ENCODE measurements around the gene KCNK7.

DNA sequence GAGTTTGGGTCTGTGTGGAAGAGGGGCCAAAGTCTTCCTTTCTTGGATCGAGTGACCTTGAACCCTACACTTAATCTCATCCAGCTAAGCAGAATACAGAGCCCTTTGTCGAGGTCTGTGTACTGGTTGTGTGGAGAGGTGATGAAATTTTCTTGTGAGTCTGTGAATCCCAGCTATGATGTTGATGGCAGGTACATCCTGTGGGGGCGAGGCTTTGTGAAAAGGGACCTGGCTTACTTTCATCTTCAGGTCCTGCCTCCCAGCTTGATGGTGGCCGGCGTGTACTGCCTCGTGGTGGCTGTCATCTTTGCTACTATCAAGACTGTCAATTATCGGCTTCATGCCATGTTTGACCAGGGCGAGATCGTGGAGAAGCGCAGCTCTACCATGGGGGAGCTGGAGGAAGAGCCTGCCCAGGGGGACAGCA lies 21.0 kb upstream of the KCNK7 start:
- TF ChIP-seq, protein P1, sequence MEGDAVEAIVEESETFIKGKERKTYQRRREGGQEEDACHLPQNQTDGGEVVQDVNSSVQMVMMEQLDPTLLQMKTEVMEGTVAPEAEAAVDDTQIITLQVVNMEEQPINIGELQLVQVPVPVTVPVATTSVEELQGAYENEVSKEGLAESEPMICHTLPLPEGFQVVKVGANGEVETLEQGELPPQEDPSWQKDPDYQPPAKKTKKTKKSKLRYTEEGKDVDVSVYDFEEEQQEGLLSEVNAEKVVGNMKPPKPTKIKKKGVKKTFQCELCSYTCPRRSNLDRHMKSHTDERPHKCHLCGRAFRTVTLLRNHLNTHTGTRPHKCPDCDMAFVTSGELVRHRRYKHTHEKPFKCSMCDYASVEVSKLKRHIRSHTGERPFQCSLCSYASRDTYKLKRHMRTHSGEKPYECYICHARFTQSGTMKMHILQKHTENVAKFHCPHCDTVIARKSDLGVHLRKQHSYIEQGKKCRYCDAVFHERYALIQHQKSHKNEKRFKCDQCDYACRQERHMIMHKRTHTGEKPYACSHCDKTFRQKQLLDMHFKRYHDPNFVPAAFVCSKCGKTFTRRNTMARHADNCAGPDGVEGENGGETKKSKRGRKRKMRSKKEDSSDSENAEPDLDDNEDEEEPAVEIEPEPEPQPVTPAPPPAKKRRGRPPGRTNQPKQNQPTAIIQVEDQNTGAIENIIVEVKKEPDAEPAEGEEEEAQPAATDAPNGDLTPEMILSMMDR (IDR thresholded peaks at IDR 0.05): no peak
- TF ChIP-seq EP300 (IDR thresholded peaks at IDR 0.05): no peak
- TF ChIP-seq POLR2AphosphoS5 (IDR thresholded peaks at IDR 0.05): no peak
- no peak for TF ChIP-seq POLR2A (IDR thresholded peaks at IDR 0.05; ENCODE audit: low read depth)
